MM.1S (cell line): ENCODE measurements around the gene CIAO1.

Source experiments
- DNase-seq: peaks from one replicate; pipeline ENCODE4 v3.0.0-alpha.2; 2015
- H2AFZ ChIP-seq: fragments of 300-600 bp; sonication (generic); 2 replicates; pipeline ENCODE4 v1.6.0; 2016; ENCODE audit warnings: antibody characterized with exemption, low read length
- H3F3A ChIP-seq: fragments of 300-600 bp; sonication (generic); 2 replicates; pipeline ENCODE4 v1.6.1; 2016; ENCODE audit warnings: mild to moderate bottlenecking, antibody characterized with exemption, low read length, moderate library complexity, mixed read lengths; ENCODE audit not compliant: insufficient read depth
- H3K27ac ChIP-seq: fragments of 300-600 bp; sonication (generic); 2 replicates; pipeline ENCODE4 v1.5.1; 2016; ENCODE audit warnings: mild to moderate bottlenecking, low read length
- H3K27me3 ChIP-seq: fragments of 300-600 bp; sonication (generic); replicated peaks from 2 replicates; pipeline ENCODE4 v1.6.0; 2016; ENCODE audit warnings: low read length; ENCODE audit not compliant: insufficient read depth
- H3K36me3 ChIP-seq: fragments of 300-600 bp; sonication (generic); replicated peaks from 2 replicates; pipeline ENCODE4 v1.6.1; 2016; ENCODE audit warnings: mild to moderate bottlenecking, low read length, mixed read lengths; ENCODE audit not compliant: insufficient read depth
- H3K4me1 ChIP-seq: fragments of 300-600 bp; sonication (generic); 2 replicates; pipeline ENCODE4 v1.6.1; 2016; ENCODE audit warnings: low read length, mixed read lengths
- H3K4me2 ChIP-seq: fragments of 300-600 bp; sonication (generic); 2 replicates; pipeline ENCODE4 v1.6.0; 2016; ENCODE audit warnings: low read depth, low read length
- H3K4me3 ChIP-seq: fragments of 300-600 bp; sonication (generic); 2 replicates; pipeline ENCODE4 v1.5.1; 2016; ENCODE audit warnings: low read length, mixed read lengths
- H3K79me2 ChIP-seq: fragments of 300-600 bp; sonication (generic); 2 replicates; pipeline ENCODE4 v1.6.1; 2016; ENCODE audit warnings: mixed run types, low read length, mixed read lengths
- H3K9ac ChIP-seq: fragments of 300-600 bp; sonication (generic); 2 replicates; pipeline ENCODE4 v1.6.1; 2016; ENCODE audit warnings: low read length, mixed read lengths
- H3K9me2 ChIP-seq: fragments of 300-600 bp; sonication (generic); replicated peaks from 2 replicates; pipeline ENCODE4 v1.6.1; 2016; ENCODE audit warnings: mild to moderate bottlenecking, low read length, mixed read lengths; ENCODE audit not compliant: insufficient read depth
- H3K9me3 ChIP-seq: fragments of 300-600 bp; sonication (generic); replicated peaks from 2 replicates; pipeline ENCODE4 v1.6.1; 2016; ENCODE audit warnings: mild to moderate bottlenecking, low read length, mixed read lengths; ENCODE audit not compliant: insufficient read depth
- H4K20me1 ChIP-seq: fragments of 300-600 bp; sonication (generic); 2 replicates; pipeline ENCODE4 v1.6.1; 2016; ENCODE audit warnings: mild to moderate bottlenecking, low read length, moderate library complexity, mixed read lengths; ENCODE audit not compliant: insufficient read depth
- EZH2 ChIP-seq: fragments of 300-600 bp; sonication (generic); optimal IDR thresholded peaks from 2 replicates; pipeline ENCODE3; 2017; ENCODE audit warnings: low read depth, mild to moderate bottlenecking, antibody characterized with exemption, low read length, mixed read lengths
- EZH2phosphoT487 ChIP-seq: fragments of 300-600 bp; sonication (generic); IDR thresholded peaks from 2 replicates; pipeline ENCODE4 v1.6.1; 2018; ENCODE audit warnings: antibody characterized with exemption, low read length
- TF ChIP-seq, protein P1 (sequence below): fragments of 300-600 bp; sonication (generic); IDR thresholded peaks from 2 replicates; pipeline ENCODE4 v1.5.1; 2016; ENCODE audit warnings: antibody characterized with exemption, low read length, mixed read lengths

The CIAO1 gene

DNA sequence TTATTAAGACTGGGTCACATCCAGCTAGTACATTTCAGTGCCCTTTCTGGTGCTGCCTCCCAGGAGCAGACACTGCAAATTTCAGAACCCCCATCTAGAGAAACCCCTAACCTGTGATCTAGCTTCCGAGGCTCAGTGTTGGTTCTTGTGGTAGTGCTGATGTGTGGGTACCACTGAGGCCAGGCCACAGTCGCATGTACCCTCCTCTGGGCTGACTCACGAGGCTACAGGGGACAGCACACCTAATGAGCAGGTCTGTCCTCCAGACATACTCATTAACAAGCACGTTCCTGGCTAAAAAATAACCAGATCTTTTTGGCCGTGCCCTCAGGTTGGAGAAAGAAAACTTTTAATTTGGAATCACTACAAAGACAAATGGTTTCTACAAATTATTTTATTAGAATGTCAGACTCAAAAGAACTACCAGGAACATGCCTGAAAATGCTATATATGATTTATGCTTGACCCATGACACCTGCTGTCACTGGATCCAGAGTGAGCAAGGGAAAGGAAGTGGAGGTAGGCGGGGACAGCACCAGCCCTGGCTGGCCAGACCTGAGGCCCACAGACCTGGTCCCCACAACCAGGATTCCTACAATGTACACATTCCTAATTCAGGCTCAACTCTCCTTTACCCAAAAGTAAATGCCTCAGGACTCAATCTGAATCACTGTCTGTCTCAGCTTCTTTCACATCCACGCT lies 8.5 kb downstream of the CIAO1 start:
- H3K4me3 ChIP-seq = no peak overlapping the region
- no peak overlapping the region for H3K9ac ChIP-seq
- H2AFZ ChIP-seq = no peak overlapping the region
- no peak overlapping the region for H3K4me2 ChIP-seq
- no peak overlapping the region for H3K27ac ChIP-seq
- peaks cover 17% of the 10 kb centered on the region for H3F3A ChIP-seq
- no peaks in the 10 kb centered on the region for H3K9me3 ChIP-seq
- no peaks in the 10 kb centered on the region for H3K27me3 ChIP-seq
- H3K9me2 ChIP-seq = no peaks in the 10 kb centered on the region
- H3K4me1 ChIP-seq = no peaks in the 10 kb centered on the region
- peaks cover 6% of the 10 kb centered on the region; the same call in 1 of the 2 replicates for H3K36me3 ChIP-seq
- TF ChIP-seq, protein P1, sequence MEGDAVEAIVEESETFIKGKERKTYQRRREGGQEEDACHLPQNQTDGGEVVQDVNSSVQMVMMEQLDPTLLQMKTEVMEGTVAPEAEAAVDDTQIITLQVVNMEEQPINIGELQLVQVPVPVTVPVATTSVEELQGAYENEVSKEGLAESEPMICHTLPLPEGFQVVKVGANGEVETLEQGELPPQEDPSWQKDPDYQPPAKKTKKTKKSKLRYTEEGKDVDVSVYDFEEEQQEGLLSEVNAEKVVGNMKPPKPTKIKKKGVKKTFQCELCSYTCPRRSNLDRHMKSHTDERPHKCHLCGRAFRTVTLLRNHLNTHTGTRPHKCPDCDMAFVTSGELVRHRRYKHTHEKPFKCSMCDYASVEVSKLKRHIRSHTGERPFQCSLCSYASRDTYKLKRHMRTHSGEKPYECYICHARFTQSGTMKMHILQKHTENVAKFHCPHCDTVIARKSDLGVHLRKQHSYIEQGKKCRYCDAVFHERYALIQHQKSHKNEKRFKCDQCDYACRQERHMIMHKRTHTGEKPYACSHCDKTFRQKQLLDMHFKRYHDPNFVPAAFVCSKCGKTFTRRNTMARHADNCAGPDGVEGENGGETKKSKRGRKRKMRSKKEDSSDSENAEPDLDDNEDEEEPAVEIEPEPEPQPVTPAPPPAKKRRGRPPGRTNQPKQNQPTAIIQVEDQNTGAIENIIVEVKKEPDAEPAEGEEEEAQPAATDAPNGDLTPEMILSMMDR = no peak
- no peak for TF ChIP-seq EZH2phosphoT487
- TF ChIP-seq EZH2 = no peak
- H4K20me1 ChIP-seq = no peaks in the 10 kb centered on the region
- DNase-seq = no peak
- no peaks in the 10 kb centered on the region; the same call in 1 of the 2 replicates for H3K79me2 ChIP-seq

DNA sequence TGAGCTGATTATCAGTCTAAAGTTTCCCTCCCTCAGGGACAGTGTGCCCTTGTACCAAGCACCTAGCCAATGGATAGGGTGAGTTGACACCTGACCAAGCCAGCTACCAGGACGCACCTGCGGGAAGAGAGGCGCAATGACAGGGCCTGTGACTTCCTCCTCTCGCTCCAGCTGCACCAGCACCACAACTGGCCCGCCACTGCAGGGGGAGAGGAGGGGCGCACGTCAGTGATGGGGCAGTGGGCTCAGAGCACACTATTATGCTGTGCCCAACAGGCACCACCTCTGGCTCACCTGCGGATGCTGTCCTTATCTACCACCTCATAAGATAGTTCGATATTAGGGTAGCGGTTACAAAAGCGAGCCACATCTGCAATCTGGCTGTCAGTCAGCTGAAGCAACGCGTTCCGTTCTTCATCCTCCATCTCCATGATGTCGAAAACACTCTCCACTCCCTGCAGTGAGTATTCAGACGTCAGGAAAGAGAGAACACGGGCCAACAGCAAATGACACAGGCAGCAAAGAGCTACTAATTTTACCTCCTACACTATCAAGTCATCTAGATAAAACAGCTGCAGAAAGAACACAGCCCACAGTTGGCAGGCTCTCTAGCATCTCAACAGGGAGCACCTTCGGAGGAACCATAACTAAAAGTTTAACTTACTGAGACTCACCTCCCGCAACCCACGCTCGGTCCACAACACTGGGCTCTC lies 10.9 kb downstream of the CIAO1 start:
- TF ChIP-seq, protein P1 = no peak
- no peak for TF ChIP-seq EZH2phosphoT487
- no peak for TF ChIP-seq EZH2
- H3K9me3 ChIP-seq = no peaks in the 10 kb centered on the region
- H3F3A ChIP-seq = peaks cover 17% of the 10 kb centered on the region
- no peak overlapping the region for H3K4me3 ChIP-seq
- H2AFZ ChIP-seq = no peak overlapping the region
- no peak overlapping the region for H3K4me2 ChIP-seq
- no peaks in the 10 kb centered on the region; the same call in 1 of the 2 replicates for H3K79me2 ChIP-seq
- no peaks in the 10 kb centered on the region for H3K4me1 ChIP-seq
- peaks cover 12% of the 10 kb centered on the region; the same call in 1 of the 2 replicates for H3K36me3 ChIP-seq
- no peak for DNase-seq
- H4K20me1 ChIP-seq = no peaks in the 10 kb centered on the region
- H3K9me2 ChIP-seq = no peaks in the 10 kb centered on the region
- H3K27me3 ChIP-seq = no peaks in the 10 kb centered on the region
- H3K9ac ChIP-seq = no peak overlapping the region
- H3K27ac ChIP-seq = no peak overlapping the region

DNA sequence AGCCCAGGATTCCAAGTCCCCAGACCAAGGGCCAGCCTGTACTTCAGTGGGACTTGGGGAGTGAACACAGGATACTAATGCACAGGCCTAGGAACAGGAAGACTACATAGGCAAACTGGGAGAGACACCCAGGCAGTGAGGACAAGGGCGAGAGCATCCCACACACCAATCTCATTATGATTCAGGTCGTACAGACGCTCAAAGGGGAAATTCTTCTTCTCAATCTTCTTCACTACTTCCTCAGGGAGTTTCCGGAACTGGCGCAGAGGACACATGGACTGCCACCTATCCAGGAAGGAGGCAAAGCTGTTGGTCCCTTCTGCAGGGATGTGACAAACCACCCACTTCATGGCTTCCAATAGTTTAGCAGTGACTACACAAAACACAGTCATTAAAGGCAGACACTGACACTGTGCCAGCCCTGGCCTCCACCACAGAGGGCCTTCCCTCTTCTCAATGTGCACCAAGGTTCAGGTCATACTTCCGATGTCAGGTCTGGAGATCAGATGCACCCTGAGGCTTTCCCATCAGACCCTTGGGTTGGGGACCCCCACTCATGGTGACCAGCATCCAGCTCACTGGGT lies 21.3 kb downstream of the CIAO1 start:
- H3K27me3 ChIP-seq = no peaks in the 10 kb centered on the region
- no peak overlapping the region for H3K4me2 ChIP-seq
- no peaks in the 10 kb centered on the region for H3K9me3 ChIP-seq
- H3K79me2 ChIP-seq = no peaks in the 10 kb centered on the region
- H3K9ac ChIP-seq = no peak overlapping the region
- H3K4me1 ChIP-seq = no peaks in the 10 kb centered on the region
- no peak overlapping the region for H2AFZ ChIP-seq
- no peaks in the 10 kb centered on the region for H4K20me1 ChIP-seq
- no peak overlapping the region for H3K27ac ChIP-seq
- no peaks in the 10 kb centered on the region for H3F3A ChIP-seq
- no peak overlapping the region for H3K4me3 ChIP-seq
- TF ChIP-seq, protein P1 = no peak
- TF ChIP-seq EZH2phosphoT487 (no peak), EZH2 (no peak)
- no peak for DNase-seq
- peaks cover 18% of the 10 kb centered on the region; the same call in 1 of the 2 replicates for H3K36me3 ChIP-seq
- H3K9me2 ChIP-seq = no peaks in the 10 kb centered on the region
